ENCODE results near the gene C21orf58. TPM values are rescaled to one million over a fixed set of nuclear protein-coding genes. Genes with fewer than 3 reads are reported as not detected.

C21orf58 gene
- total RNA-seq, 1 experiment from 2014 or later, result 10.8 TPM

GRCh38 chr21:46297338-46298271 is 26.1 kb downstream of the C21orf58 start:
- Histone ChIP-seq H2AFZ (ENCODE audit: low read depth, low read length, poor library complexity, severe bottlenecking) (no peak overlapping the region), H3K4me3 (replicated peaks in 1 of 2; ENCODE audit: low read depth in 1 of 2, low read length in 2 of 2) (no peak overlapping the region), H3K36me3 (ENCODE audit: control insufficient read depth in 1 of 2, insufficient read depth in 2 of 2, low read length in 2 of 2) (peaks cover 0 to 2% of the 10 kb centered on the region in 2 experiments; a peak in 1 of 4 replicates), H3K9ac (ENCODE audit: low read length) (no peak overlapping the region), H3K4me1 (ENCODE audit: control insufficient read depth in 1 of 2, insufficient read depth in 2 of 2, low read length in 2 of 2) (no peaks in the 10 kb centered on the region), H3K27ac (ENCODE audit: low read depth, low read length) (no peak overlapping the region), H3K9me2 (ENCODE audit: insufficient read depth) (no peaks in the 10 kb centered on the region), H3K4me2 (ENCODE audit: low read length) (no peak overlapping the region), H4K20me1 (ENCODE audit: insufficient read depth) (no peaks in the 10 kb centered on the region), H3K79me2 (ENCODE audit: insufficient read depth, low read length) (no peaks in the 10 kb centered on the region), H3K27me3 (ENCODE audit: insufficient read depth, low read length) (no peaks in the 10 kb centered on the region), H3K9me3 (ENCODE audit: control insufficient read depth in 1 of 2, insufficient read depth in 1 of 2, low read depth in 1 of 2, low read length in 2 of 2) (no peaks in the 10 kb centered on the region)
- CTCF ChIA-PET, result no interaction called here
- TF ChIP-seq CTCF (IDR thresholded peaks at IDR 0.05 in 2 of 3, conservative IDR thresholded peaks at IDR 0.05 in 1 of 3; ENCODE audit: borderline replicate concordance in 1 of 3, insufficient read depth in 1 of 3, low read depth in 2 of 3, low read length in 2 of 3) (no peak), RAD21 (IDR thresholded peaks at IDR 0.05; ENCODE audit: low read depth) (no peak), CBX3 (IDR thresholded peaks at IDR 0.05; ENCODE audit: low read depth) (no peak), POLR2A (IDR thresholded peaks at IDR 0.05; ENCODE audit: borderline replicate concordance, extremely low read depth, insufficient read depth, insufficient read length) (no peak), CEBPB (IDR thresholded peaks at IDR 0.05; ENCODE audit: low read depth) (no peak), EGR1 (IDR thresholded peaks at IDR 0.05; ENCODE audit: low read depth) (no peak), SP1 (IDR thresholded peaks at IDR 0.05; ENCODE audit: low read depth) (no peak), ZBTB33 (IDR thresholded peaks at IDR 0.05; ENCODE audit: extremely low read depth, insufficient replicate concordance, low read length) (no peak), SRF (IDR thresholded peaks at IDR 0.05; ENCODE audit: low read depth) (no peak), MAX (IDR thresholded peaks at IDR 0.05) (no peak), REST (IDR thresholded peaks at IDR 0.05; ENCODE audit: low read depth) (no peak), ZNF274 (IDR thresholded peaks at IDR 0.05; ENCODE audit: low read depth, low read length) (no peak), SIN3A (IDR thresholded peaks at IDR 0.05; ENCODE audit: low read depth) (no peak), ZFX (IDR thresholded peaks at IDR 0.05) (no peak), ATF3 (IDR thresholded peaks at IDR 0.05) (no peak), JUND (IDR thresholded peaks at IDR 0.05) (no peak), POLR2AphosphoS5 (IDR thresholded peaks at IDR 0.05; ENCODE audit: low read depth, low read length) (no peak), TCF7L2 (IDR thresholded peaks at IDR 0.05; ENCODE audit: borderline replicate concordance, extremely low read depth, insufficient read depth, insufficient read length) (no peak)
- POLR2A ChIA-PET, result no interaction called here
- ATAC-seq (no peak), DNase-seq (ENCODE audit: low read depth, low spot score) (no peak)
- BruUV-seq (replicated peaks), result no TSS peak
- RAD21 ChIA-PET (ENCODE audit: low non-redundant PET in 1 of 2, low total read pairs in 2 of 2, uncharacterized antibody in 2 of 2, unreplicated experiment in 2 of 2), result no interaction called here
- intact Hi-C loops (cut with micrococcal nuclease), result no loop called here
